Hematopoietic multipotent progenitor cell treated with erythropoietin and hydrocortisone succinate and interleukin-3 and kit ligand, for 6 days (in vitro differentiated cells): Measurements from ENCODE around the gene ESRRG.
"Not testable (repeated sequence)": the region's sequence is repeated elsewhere in the genome, so short reads cannot be mapped to it uniquely, and the experiment has no call there.

Experiments
- DNase-seq: peaks from one replicate; pipeline ENCODE4 v3.0.0-alpha.2; 2015

Gene ESRRG

DNA sequence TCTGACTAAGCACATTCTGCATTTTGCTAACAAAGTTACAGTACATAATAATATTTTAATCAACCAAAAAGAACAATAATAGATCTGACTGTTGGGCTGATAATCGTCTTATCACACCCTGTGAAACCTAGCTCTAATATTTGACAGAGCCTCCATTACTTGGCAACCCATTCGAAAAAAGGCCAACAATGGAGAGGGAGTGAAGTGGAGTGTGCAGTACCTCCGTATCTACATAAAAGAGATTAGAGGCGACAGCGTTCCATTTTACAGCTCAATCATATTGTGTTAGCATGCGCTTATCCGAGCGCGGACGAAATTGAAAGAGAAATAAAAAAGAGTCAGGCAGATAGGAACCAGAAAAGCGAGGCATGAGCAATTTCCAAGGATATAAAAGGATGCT, 162.7 kb downstream of the ESRRG start:
- no peak for DNase-seq

DNA sequence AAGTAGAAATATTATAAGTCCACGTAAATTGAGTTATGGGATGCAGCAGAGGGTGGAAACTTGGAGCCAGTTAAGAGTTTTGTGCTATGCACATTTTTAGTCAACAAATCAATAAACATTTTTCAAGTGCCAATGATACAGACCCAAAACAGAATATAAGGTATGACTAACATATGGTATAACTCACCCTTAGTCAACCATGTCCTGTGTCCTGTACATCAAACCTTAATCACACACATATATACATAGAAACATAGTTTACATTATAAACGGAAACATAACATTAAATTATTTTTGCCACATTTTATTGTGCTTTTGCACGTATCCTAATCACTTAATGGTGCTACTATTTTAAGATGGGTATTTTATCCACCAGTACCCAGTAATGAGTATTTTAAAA, 163.9 kb downstream of the ESRRG start:
- DNase-seq, result no peak

DNA sequence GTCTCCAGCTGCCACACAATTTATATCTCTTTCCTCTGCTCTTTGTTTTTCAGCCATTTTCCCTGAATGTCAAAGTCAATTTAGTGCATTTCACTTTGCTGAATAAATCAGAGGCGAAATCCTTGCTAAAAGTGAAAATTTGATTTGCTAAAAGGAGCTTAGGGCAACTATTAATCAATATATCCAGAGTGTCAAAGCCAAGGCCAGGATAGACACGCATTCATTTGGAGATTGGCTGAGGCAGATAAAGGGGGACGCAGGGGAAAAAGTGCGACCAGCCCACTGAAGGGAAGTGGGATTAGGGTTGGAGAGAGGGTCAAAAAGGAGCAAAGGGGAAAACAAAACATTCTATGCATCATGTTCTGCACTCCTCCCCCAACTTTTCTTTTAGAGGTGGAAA, 167.6 kb downstream of the ESRRG start:
- DNase-seq, result no peak

DNA sequence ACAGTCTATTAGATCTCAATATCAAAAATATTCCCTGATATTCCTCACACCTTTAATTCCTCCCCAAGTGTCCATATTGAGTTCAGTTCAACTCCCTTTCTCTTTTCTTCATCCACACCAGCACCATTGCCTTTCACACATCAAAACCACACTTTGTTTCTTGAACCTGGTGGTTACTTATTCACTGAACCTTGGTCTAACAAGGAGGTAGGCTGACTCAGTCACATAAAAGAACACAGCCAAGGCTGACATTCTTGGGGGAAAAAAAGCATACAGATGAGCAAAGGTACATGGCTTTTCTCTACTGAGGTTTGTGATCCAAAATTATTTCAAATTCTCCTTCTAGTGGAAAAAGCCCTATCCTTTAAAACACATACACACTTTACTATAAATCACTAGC, 168.3 kb downstream of the ESRRG start:
- DNase-seq, result no peak

DNA sequence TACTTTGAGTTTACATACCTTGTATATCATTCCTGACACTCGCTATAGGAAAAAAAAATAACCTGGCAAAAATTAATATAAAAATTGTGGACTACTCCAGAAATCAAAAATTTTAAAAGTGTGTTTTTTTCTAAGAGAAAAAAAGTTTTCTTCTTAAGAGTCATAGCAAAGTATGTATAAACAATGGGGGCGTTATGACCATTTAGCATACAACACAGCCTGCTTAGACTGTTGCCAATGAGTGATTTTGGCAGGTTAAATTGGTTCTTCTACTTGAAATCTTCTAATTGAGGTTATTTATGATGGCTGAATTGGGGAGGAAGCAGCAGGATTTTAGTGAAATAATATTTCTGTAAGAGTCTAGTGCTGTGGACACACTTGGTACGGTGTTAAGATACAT, 169.5 kb downstream of the ESRRG start:
- DNase-seq, result no peak

DNA sequence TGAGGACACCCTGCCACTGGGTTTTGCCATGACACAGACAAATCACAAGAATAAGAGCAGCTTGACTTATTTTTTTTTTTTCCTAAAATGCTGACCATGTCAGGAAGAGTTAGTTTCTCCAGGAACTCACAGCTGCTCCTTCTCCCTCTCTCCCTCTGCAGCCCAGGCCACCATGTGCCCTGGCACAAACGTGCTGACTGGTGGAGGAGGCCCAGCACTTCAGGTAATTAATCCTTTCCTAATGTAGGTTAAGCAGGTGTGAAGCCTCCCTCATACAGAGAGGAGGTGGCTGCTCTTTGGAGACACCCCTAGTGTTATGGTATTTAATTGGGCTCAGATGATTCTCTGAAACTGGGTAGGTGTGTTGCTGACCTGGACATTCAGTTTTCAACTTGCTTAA, 170.2 kb downstream of the ESRRG start:
- DNase-seq, result no peak

DNA sequence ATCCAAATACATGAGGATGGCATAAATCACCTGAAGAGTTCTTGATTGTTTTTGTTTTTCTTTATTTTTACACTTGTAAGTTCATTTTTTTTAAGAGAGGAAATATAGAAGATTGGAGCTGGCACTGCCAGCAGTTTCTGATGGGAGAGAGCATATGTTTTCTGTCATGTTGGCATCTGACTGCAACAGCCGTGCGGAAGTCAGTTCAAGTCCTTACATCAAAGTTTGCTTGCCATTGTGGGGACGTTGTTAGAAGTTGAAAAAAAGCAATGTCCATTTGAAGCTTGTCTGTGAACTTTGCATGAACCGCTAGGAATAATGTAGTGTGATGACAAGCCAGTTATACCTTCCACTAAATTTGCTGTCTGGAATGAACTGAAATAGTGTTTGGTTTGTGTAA, 173.4 kb downstream of the ESRRG start:
- DNase-seq, result no peak

DNA sequence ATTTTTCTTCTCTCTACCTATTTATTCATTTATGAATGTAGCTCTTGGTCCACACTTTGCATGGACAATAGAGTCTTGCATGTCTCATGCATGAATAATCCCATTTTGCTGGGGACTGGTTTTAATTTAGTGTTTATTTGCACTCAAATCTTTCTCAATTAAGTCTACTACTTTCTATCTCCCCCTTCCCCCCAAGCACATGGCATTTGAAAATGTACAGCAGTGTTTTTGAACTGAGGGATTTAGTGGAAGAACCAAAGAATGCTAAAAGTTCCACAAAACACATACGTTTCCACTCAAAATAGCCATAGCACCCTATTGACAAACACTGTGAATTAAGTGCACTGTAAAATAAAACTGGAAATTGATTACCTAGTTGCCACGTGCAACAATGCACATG, 180.5 kb downstream of the ESRRG start:
- DNase-seq, result no peak

DNA sequence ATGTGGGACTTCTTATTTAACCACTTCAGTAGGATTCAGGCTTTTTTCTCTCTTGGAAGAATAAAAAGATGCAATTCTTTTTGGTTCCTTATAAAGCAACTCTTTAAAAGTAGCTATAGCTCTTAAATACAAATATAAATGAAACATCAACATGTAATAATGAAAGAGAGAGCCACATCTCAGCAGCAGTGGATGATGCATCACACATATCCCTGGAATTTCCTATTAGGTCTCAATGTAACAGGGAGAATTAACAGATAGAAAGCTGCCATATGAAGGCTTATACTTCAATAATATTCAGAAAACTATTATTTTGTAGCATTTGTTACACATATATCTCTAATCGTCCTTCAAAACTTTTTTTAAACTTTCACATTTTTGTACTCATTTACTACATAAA, 181.0 kb downstream of the ESRRG start:
- DNase-seq, result no peak

DNA sequence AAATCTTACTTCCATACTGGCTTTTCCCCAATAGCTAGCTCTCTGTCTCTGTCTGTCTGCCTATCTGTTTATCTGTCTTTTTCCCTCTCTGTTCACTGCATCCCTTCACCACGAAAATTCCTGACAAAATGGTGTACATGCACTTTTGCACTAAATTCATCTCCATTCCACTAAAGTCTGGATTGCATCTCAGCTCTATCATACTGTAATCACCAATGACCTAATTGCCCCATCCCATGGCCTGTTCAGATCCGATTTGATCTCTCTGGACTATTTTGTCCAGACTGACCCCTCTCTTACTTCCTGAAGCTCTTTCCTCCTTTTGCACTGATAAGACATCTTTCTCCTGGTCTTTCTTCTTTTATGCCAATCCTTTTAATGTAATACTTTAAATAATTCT, 187.5 kb downstream of the ESRRG start:
- DNase-seq, result no peak

DNA sequence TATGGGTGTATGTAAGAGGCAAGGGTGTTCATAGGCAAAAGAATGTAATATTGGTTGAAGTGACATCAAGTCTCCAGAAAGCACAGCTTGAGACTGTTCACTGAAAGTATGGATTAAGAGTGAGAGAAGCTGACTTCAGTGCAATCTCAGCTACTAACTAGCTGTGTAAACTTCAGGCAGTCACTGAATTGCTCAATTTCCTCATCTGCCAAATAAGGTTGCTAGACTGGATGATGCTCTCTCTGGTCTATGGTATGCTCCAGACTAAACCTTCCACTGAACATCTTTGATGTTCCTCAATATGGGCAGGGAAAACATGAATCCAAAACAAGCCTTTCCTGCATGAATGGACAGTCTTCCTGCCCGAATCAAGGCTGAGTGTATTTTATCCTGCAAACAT, 188.2 kb downstream of the ESRRG start:
- no peak for DNase-seq

DNA sequence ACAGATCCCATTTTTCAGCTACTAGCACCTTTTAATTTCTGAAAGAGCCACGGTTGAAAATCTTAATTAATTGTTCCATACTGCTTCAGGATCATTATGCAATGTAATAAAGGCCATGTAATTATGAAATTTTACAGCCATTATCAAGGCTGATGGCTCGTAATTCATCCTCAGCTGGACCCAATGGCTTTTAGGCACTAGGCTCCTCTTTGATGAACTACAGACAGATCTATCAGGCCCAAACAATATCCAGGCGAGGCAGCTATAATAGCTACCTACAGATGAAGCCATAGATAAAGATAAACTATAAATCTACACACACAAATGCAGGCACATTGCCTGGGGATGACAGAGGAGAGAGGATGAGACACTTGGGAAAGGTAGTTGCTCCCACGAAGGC, 189.5 kb downstream of the ESRRG start:
- no peak for DNase-seq

DNA sequence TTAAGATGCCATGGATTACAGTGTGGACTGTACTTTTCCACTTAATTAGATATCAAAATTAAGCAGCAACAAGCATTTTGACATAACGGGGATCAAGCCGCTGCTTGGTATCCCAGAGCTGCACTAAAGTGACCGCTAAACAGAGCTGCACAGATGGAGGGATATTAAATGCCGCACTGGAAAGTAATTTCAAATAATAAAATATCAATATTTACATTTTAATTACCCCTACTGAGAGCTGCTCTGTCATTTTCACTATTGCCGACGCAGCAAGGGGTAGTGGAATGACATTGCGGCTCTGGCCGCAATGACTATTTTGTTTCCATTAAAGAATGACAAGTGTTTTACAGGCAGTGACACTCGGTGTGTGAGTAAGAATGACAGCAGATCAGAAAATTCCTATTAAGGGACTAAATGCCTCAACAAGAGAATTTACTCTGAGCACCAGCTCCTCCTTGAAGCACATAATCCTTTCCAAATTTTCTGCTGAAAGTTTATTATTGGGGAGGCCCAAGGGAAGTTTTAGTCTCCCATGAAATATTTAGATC, 190.9 kb downstream of the ESRRG start:
- DNase-seq, result no peak

DNA sequence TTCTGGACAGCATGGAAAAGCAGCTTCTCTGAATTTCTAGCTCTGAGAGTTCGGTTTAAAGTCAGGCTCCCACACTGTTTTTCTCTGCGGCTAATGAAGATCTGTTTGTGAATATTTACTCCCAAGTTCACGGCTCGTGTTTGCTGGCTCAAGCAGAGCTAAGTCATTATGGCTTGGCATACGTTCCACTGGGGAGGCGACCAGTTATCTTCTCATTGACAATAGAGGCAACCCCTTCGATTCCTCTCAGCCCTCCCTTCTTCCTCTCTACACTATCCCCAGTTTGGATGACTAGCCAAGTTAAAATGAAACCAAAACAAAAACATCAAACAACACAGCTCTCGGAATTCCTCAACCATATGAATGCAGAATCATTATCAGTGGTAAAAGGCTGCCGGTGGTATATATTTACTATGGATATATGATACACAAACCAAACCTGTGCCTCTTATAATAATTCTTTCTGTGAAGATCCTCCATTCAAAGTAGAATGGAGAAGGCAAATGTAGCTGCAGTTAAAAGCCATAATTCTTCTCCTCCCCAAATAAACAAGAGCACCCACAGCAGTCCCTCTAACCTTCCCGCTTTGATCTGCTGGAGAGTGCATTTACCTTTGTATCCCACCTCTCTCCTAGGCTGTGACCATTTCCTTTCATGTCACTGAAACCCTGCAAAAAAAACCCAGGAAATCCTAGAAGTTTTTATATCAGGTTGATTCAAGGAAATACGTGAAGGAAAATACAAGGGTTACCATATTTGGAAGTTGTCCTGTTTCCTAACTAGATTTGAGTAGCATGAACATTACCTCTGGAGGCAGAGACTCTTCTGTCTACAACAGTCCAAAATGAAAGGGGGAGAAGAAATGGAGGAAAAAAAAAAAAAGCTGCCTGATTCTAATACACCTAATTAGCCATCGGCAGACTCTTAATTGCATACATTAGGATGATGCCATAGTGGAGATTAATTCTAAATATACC, 191.7 kb downstream of the ESRRG start:
- DNase-seq, result peak; percentile 54

DNA sequence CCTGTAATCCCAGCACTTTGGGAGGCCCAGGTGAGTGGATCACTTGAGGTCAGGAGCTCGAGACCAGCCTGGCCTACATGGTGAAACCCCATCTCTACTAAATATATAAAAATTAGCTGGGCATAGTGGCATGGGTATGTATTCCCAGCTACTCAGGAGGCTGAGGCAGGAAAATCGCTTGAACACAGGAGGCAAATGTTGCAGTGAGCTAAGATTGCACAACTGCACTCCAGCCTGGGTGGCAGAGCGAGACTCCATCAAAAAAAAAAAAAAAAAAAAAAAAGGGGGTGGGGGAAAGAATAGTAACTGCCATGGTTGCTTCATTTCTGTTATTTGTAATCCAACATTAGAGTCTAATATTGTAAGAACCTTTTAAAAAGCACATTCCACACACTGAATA, 193.4 kb downstream of the ESRRG start:
- not testable (repeated sequence) for DNase-seq

DNA sequence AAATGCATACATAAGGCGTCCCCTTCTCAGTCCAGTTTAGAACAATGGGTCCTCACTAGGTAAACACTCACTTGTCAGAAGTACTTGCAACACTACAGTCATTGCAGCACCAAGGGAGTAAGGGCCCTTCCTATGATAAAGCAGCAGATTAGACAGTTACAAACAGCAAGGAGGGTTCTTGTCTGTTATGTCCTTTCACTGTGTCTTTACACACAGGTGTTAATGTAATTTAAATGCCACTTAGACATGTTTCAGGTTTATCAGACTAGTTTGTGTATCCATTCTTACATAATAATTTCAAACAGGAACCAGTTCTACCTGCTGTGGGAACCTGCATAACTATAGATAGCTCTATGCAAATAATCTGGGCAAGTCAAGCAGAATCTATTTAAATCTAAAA, 194.4 kb downstream of the ESRRG start:
- DNase-seq, result no peak

DNA sequence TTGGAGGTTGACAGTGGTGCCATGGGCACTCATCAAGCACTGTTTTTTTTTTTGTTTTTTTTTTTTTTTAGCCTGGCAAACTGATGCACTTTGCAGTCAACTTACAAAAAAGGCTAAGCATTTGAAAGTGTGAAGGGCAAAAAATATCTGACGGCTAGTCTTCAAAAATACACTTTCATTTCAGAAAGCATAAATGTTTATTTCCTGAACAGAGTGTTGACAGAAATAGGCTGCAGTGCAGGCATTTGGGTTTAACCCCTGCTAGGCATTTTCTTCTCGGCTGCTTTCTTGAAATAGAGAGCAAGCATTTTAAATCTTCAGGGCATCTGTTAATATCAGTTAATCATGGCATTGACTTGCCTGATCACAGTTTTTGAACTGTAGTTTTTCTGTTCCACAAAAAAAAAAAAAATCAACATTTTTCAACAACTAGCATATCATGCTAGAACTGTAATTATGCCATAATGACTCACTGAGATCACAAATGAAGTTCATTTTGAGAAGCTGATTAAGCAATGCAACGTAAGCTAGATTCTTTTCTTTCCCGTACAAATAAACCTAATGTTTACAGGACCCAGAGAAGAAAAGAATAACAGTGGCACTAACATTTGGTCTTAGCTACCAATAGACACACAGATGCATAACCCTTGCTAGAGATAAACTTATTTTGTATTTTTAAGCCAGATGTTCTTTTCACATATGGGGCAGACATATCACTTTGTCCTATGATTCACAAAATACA, 199.6 kb downstream of the ESRRG start:
- DNase-seq, result no peak

DNA sequence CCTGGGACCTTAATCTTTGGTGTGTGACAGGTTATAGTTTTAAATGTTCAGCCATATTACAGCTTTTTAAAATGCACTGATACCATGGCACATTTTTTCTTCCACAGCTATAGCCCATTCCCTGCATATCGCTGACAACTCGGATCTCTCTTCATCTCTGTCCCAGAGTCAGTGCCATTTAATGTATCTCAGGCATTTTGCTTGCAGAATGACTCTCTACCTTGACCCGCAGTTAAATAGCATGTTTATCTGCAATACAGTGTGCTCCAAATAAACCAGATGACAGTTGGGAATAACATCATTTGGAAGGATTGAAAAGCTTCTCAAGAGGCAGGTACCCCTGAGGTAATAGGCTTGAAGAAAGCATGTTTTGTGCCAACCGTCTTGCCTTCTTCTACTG, 200.2 kb downstream of the ESRRG start:
- DNase-seq, result no peak

DNA sequence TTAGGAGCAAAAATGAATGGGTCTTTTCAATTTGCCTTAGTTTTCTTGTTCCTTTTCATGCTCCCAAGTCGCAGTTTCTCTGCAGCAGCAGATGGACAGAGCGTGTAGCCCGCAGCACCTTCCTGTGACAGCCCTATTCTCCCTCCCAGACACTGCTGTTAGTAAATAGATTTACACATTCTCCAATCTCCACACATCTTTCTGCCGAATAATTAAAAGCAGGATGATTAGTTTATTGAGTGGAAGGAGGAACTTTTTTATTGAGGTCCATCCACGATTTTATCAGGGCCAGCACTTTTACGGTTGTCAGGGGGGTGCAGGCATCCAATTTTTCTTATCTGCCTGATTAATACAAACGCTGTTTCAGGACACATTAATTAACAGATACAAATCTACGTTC, 201.8 kb downstream of the ESRRG start:
- DNase-seq, result no peak

DNA sequence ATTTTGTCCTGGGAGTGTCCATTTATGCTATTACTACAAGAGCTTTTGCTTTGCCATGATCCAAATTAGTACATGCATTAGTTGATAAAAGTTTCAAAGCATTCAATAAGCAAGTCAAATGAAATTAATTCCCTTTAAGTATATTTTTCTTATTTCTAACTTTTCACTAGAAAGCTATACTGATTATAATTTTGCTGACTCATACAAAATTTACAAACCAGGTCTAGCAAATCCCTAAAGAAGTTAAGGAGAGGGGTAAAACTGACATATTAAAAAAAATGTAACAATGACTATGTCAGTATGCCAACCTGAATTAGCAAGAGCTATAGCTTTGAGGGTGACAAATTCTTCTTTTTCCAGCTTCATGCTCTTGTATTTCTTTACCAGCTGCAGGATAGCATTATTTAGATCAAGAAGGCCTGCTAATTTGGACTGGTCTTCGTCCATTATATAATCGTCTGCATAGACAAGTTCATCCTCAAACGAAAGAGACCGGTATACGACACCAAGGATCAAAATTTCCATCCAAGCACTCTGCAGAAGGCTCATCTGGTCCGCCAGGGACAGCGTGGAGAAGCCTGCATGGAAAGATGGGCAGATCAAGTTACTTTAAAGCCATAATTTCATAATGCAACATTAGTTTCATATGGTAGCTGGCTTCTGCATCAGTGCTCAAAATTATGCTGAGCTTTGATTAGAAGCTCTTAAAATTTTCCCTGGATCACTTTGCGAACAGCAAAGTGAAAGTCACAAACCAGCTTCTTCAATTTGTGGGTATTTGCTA, 204.2 kb downstream of the ESRRG start:
- no peak for DNase-seq

DNA sequence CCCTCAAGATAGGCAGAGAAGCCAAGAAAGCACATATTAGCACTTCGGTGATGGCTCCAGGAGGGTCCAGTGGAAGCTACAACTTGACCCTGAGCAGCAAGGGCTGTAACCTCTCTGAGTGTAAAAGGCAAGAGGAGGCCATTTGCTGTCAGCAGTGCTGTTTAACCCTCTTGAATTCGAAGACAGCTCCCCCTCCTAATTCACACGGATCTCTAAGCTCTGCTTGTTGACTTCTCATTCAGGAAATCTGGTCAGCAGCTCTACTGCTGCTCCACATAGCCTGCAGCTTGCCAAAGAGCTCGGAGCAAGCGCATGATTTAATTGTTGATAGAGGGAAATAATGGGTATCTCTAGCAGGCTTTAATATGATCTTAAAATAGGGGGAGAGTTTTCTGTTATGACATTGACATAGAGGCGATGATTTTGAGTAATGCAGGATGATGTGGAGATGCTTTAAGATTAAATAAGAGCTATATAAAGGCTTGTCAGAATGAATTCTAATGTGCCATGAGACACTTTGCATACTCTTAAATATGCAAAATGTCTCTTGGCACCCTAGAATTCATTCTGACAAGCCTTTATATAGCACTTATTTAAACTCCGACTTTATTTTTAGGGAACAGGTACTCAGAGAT, 220.6 kb downstream of the ESRRG start:
- DNase-seq, result no peak

DNA sequence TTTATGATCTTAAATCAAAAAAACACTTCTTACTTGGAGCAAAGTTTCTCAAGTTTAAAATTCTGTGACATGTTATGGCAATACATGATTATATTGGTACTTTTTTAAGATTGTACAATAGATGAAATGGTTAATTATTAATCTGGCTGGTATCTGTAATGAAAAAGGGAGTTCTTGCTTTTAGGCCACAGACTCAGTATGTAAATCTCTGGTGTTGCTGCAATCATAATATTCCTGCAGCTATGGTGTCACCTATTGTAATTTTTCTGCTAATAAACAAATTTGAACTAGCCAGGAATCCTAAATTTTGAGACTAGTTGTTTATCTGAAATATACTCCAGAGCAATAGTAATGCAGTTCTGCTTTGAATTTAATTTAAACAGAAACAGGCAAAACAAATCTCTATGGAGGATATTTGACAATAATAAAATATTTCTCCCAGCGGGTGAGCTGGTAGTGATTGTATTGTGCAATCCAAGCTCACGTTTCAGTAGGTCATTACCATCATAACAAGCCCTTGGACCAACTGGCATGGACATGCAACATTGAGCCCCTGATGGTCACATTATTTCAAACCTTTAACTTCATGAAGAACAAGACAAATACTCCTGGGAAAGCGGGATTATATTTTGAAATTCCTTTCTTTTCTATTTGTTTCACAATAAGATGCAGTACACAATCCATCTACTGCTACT, 222.8 kb downstream of the ESRRG start:
- DNase-seq, result no peak
